Adipocyte (in vitro differentiated cells): ENCODE data around the gene IGFBP1.

ENCODE experiments used
- DNase-seq: peaks from one replicate; pipeline ENCODE4 v3.0.0-alpha.2; 2015; ENCODE audit warnings: low read depth
- H3K27me3 ChIP-seq: replicated peaks from 2 replicates; pipeline ENCODE4 v1.7.0; 2013; ENCODE audit warnings: mild to moderate bottlenecking, low read length, moderate library complexity; ENCODE audit not compliant: control insufficient read depth, insufficient read depth
- H3K36me3 ChIP-seq: 2 replicates; pipeline ENCODE4 v1.7.0; 2013; ENCODE audit warnings: low read length, mild to moderate bottlenecking, moderate library complexity; ENCODE audit not compliant: control insufficient read depth, insufficient read depth, severe bottlenecking
- H3K4me1 ChIP-seq: 2 replicates; pipeline ENCODE4 v1.7.0; 2013; ENCODE audit warnings: mild to moderate bottlenecking, low read length, moderate library complexity; ENCODE audit not compliant: control insufficient read depth, insufficient read depth
- H3K4me3 ChIP-seq: 2 replicates; pipeline ENCODE4 v1.7.0; 2013; ENCODE audit warnings: mild to moderate bottlenecking, low read length, moderate library complexity
- H3K9ac ChIP-seq: 2 replicates; pipeline ENCODE4 v1.7.0; 2013; ENCODE audit warnings: mild to moderate bottlenecking, low read length, moderate library complexity
- H3K9me3 ChIP-seq: 2 replicates; pipeline ENCODE4 v1.7.0; 2013; ENCODE audit warnings: mild to moderate bottlenecking, low read length, moderate library complexity; ENCODE audit not compliant: control insufficient read depth

IGFBP1 gene

GRCh38 chr7:45881759-45882464 is 6.4 kb upstream of the IGFBP1 start:
- Histone ChIP-seq H3K27me3 (peaks cover 3% of the 10 kb centered on the region), H3K4me3 (no peak overlapping the region), H3K36me3 (no peaks in the 10 kb centered on the region), H3K4me1 (peaks cover 10% of the 10 kb centered on the region), H3K9me3 (peaks cover 6% of the 10 kb centered on the region), H3K9ac (no peak overlapping the region)
- peak; percentile 82 for DNase-seq

GRCh38 chr7:45882465-45882810 is 5.8 kb upstream of the IGFBP1 start:
- peaks cover 10% of the 10 kb centered on the region for H3K4me1 ChIP-seq
- H3K36me3 ChIP-seq: no peaks in the 10 kb centered on the region
- no peak for DNase-seq
- peaks cover 8% of the 10 kb centered on the region for H3K27me3 ChIP-seq
- H3K9ac ChIP-seq: no peak overlapping the region
- peaks cover 6% of the 10 kb centered on the region for H3K9me3 ChIP-seq
- H3K4me3 ChIP-seq: no peak overlapping the region

GRCh38 chr7:45884136-45884535 is 4.2 kb upstream of the IGFBP1 start:
- no peaks in the 10 kb centered on the region for H3K36me3 ChIP-seq
- DNase-seq: no peak
- no peaks in the 10 kb centered on the region for H3K9me3 ChIP-seq
- H3K4me3 ChIP-seq: no peak overlapping the region
- H3K9ac ChIP-seq: no peak overlapping the region
- H3K4me1 ChIP-seq: peaks cover 10% of the 10 kb centered on the region
- peaks cover 18% of the 10 kb centered on the region for H3K27me3 ChIP-seq

- peak; percentile 19 for DNase-seq
These were observed 2.9 kb upstream of the IGFBP1 start for GRCh38 chr7:45885264-45885882.

GRCh38 chr7:45886931-45887667 is 1.2 kb upstream of the IGFBP1 start:
- DNase-seq: no peak
- Histone ChIP-seq H3K4me3 (no peak overlapping the region), H3K27me3 (peaks cover 37% of the 10 kb centered on the region), H3K4me1 (peaks cover 4% of the 10 kb centered on the region), H3K9me3 (no peaks in the 10 kb centered on the region), H3K9ac (no peak overlapping the region), H3K36me3 (no peaks in the 10 kb centered on the region)

More at GRCh38 chr7:45885264-45885882, 2.9 kb upstream of the IGFBP1 start:
- peaks cover 10% of the 10 kb centered on the region for H3K4me1 ChIP-seq
- H3K9me3 ChIP-seq: no peaks in the 10 kb centered on the region
- peaks cover 30% of the 10 kb centered on the region for H3K27me3 ChIP-seq
- H3K4me3 ChIP-seq: no peak overlapping the region
- no peak overlapping the region for H3K9ac ChIP-seq
- no peaks in the 10 kb centered on the region for H3K36me3 ChIP-seq

- Histone ChIP-seq H3K4me1 (no peaks in the 10 kb centered on the region), H3K9me3 (no peaks in the 10 kb centered on the region), H3K27me3 (peaks cover 45% of the 10 kb centered on the region), H3K9ac (no peak overlapping the region), H3K4me3 (no peak overlapping the region), H3K36me3 (no peaks in the 10 kb centered on the region)
- DNase-seq: no peak
These were observed 692 bp downstream of the IGFBP1 start for GRCh38 chr7:45888993-45889366.

GRCh38 chr7:45889367-45890067 is 1.2 kb downstream of the IGFBP1 start:
- DNase-seq: no peak
- no peaks in the 10 kb centered on the region for H3K36me3 ChIP-seq
- H3K9me3 ChIP-seq: no peaks in the 10 kb centered on the region
- H3K27me3 ChIP-seq: peaks cover 47% of the 10 kb centered on the region
- H3K9ac ChIP-seq: no peak overlapping the region
- H3K4me3 ChIP-seq: no peak overlapping the region
- H3K4me1 ChIP-seq: no peaks in the 10 kb centered on the region

- DNase-seq: no peak
- H3K4me1 ChIP-seq: no peaks in the 10 kb centered on the region
- no peak overlapping the region for H3K9ac ChIP-seq
- peaks cover 47% of the 10 kb centered on the region for H3K27me3 ChIP-seq
- H3K9me3 ChIP-seq: no peaks in the 10 kb centered on the region
- no peaks in the 10 kb centered on the region for H3K36me3 ChIP-seq
- H3K4me3 ChIP-seq: no peak overlapping the region
These were observed 2.0 kb downstream of the IGFBP1 start for GRCh38 chr7:45890125-45890901.

GRCh38 chr7:45890902-45891461 is 2.7 kb downstream of the IGFBP1 start:
- Histone ChIP-seq H3K9ac (no peak overlapping the region), H3K27me3 (peaks cover 47% of the 10 kb centered on the region), H3K4me1 (no peaks in the 10 kb centered on the region), H3K36me3 (no peaks in the 10 kb centered on the region), H3K4me3 (no peak overlapping the region), H3K9me3 (no peaks in the 10 kb centered on the region)
- peak; percentile 84 for DNase-seq

- H3K36me3 ChIP-seq: no peaks in the 10 kb centered on the region
- no peak overlapping the region for H3K4me3 ChIP-seq
- peaks cover 45% of the 10 kb centered on the region for H3K27me3 ChIP-seq
- H3K9ac ChIP-seq: no peak overlapping the region
- H3K4me1 ChIP-seq: no peaks in the 10 kb centered on the region
- DNase-seq: no peak
- no peaks in the 10 kb centered on the region for H3K9me3 ChIP-seq
These were observed 3.4 kb downstream of the IGFBP1 start for GRCh38 chr7:45891462-45892402.
